Posterior vena cava (tissue), 2 donors: Measurements from ENCODE around the gene YWHAE. TPM values are rescaled to one million over a fixed set of nuclear protein-coding genes. Genes with fewer than 3 reads are reported as not detected.
"Not testable (repeated sequence)": the region's sequence is repeated elsewhere in the genome, so short reads cannot be mapped to it uniquely, and the experiment has no call there.

Source experiments
- DNase-seq: peaks from one replicate; pipeline ENCODE4 v3.0.0-alpha.2; 2020; ENCODE audit warnings: low spot score
- intact Hi-C, 2 donors: fragments of 100-400 bp; cut with DNase I; formaldehyde crosslinking; loops; one replicate each; pipeline versions ENCODE4 v1.14.1 to v1.14.2; 2022 to 2023
- total RNA-seq, 2 donors: library from RNA; stranded (reverse); fragmentation: NEBNext Ultra II Directional; extraction: Animal tissue kit (Norgen Biotek cat#: 25700); gene quantifications; one replicate each; pipeline ENCODE4 v1.2.1, GENCODE V29; 2021
- donor health status: DM: yes; HTN: yes; CAD: no.
- donor health status: DM: yes; HTN: yes; CAD: no.

The YWHAE gene
- total RNA-seq, 2 donors from 2014 or later: 274 to 306 TPM

- DNase-seq, intact Hi-C loops: not testable (repeated sequence)
Observed at GRCh38 chr17:1307829-1308228, 92.2 kb downstream of the YWHAE start.

GRCh38 chr17:1304962-1305563 is 95.0 kb downstream of the YWHAE start:
- intact Hi-C loops: no loop called here
- DNase-seq: no peak

GRCh38 chr17:1304522-1304921 is 95.5 kb downstream of the YWHAE start:
- intact Hi-C loops: no loop called here
- DNase-seq: no peak

- intact Hi-C loops: loop anchor here in 1 of 2 donors (1.0 kb wide), 1 partner anchor 28 kb away; no protein-coding TSS in a partner anchor
- DNase-seq: no peak
Observed at GRCh38 chr17:1302761-1303160, 97.3 kb downstream of the YWHAE start.

- intact Hi-C loops: no loop called here
- no peak for DNase-seq
Observed at GRCh38 chr17:1301546-1301945, 98.5 kb downstream of the YWHAE start.

GRCh38 chr17:1300371-1300905 is 99.6 kb downstream of the YWHAE start:
- intact Hi-C loops: no loop called here
- no peak for DNase-seq

GRCh38 chr17:1299552-1300370 is 100.3 kb downstream of the YWHAE start:
- intact Hi-C loops: no loop called here

GRCh38 chr17:1298606-1299005 is 101.4 kb downstream of the YWHAE start:
- intact Hi-C loops: no loop called here
- DNase-seq: no peak

More at GRCh38 chr17:1299552-1300370, 100.3 kb downstream of the YWHAE start:
- no peak for DNase-seq

Other genes starting within 250 kb of the YWHAE start
- gene ABR, start 220.2 kb downstream of the YWHAE start, total RNA-seq: 100 to 1,000 TPM in 1 of 2 donors, 10 to 100 TPM in 1; 99.1 to 146 TPM
- not detected for gene BHLHA9, start 129.8 kb downstream of the YWHAE start, total RNA-seq
- gene TRARG1, start 120.6 kb downstream of the YWHAE start, total RNA-seq: 1 to 10 TPM in 1 of 2 donors, under 1 TPM in 1; 0.67 to 1.2 TPM
- 10 to 100 TPM; 56.6 to 58.0 TPM for gene CRK, start 56.0 kb upstream of the YWHAE start, total RNA-seq
- 100 to 1,000 TPM; 270 to 381 TPM for gene MYO1C, start 92.5 kb upstream of the YWHAE start, total RNA-seq
- 10 to 100 TPM; 23.5 to 25.2 TPM for gene INPP5K, start 116.4 kb upstream of the YWHAE start, total RNA-seq
- gene PITPNA, start 162.6 kb upstream of the YWHAE start, total RNA-seq: 10 to 100 TPM; 68.4 to 90.3 TPM
- gene SLC43A2, start 228.6 kb upstream of the YWHAE start, total RNA-seq: 10 to 100 TPM in 1 of 2 donors, 1 to 10 TPM in 1; 9.5 to 16.9 TPM
- 10 to 100 TPM; 13.0 to 13.9 TPM for gene SCARF1, start 245.5 kb upstream of the YWHAE start, total RNA-seq
- gene RILP, start 249.6 kb upstream of the YWHAE start, total RNA-seq: 10 to 100 TPM; 10.3 to 13.0 TPM